ENCODE data around the gene PRSS38. TPM values are rescaled to one million over a fixed set of nuclear protein-coding genes. Genes with fewer than 3 reads are reported as not detected.
A peak's percentile ranks its signal among the peaks of the same experiment; 100 is the strongest.
"Not testable (repeated sequence)": the region's sequence is repeated elsewhere in the genome, so short reads cannot be mapped to it uniquely, and the experiment has no call there.

Gene PRSS38
- total and polyA plus RNA-seq, 11 donors: not detected

- TF ChIP-seq POLR2A (IDR thresholded peaks at IDR 0.05) (no peak), CTCF (IDR thresholded peaks at IDR 0.05) (no peak)
- H3K9me3 ChIP-seq: peaks cover 0 to 20% (median 5%) of the 10 kb centered on the region in 12 donors
- H3K4me3 ChIP-seq: no peak overlapping the region
- intact Hi-C loops (cut with DNase I): no loop called here
- H3K36me3 ChIP-seq: no peaks in the 10 kb centered on the region
- no peak for DNase-seq
- 61 to 76% (median 68%) methylated on average over 5 of the region's 5 CpGs for WGBS, 4 donors
- H3K27ac ChIP-seq: no peak overlapping the region
- H3K27me3 ChIP-seq: peaks cover 0 to 10% (median 0%) of the 10 kb centered on the region in 9 donors
- peaks cover 0 to 8% (median 0%) of the 10 kb centered on the region in 12 donors for H3K4me1 ChIP-seq
- ATAC-seq: peak in 1 of 4 donors; percentile 39
Measured at GRCh38 chr1:227869851-227870305, 54.4 kb downstream of the PRSS38 start.

GRCh38 chr1:227870366-227870765 lies 54.9 kb downstream of the PRSS38 start:
- Histone ChIP-seq H3K27me3 (peaks cover 0 to 10% (median 0%) of the 10 kb centered on the region in 9 donors), H3K9me3 (peaks cover 0 to 15% (median 2%) of the 10 kb centered on the region in 12 donors), H3K4me1 (peaks cover 0 to 8% (median 0%) of the 10 kb centered on the region in 12 donors), H3K4me3 (no peak overlapping the region), H3K27ac (no peak overlapping the region), H3K36me3 (no peaks in the 10 kb centered on the region)
- intact Hi-C loops (cut with DNase I): no loop called here
- TF ChIP-seq CTCF (IDR thresholded peaks at IDR 0.05) (no peak), POLR2A (IDR thresholded peaks at IDR 0.05) (no peak)
- ATAC-seq (no peak), DNase-seq (no peak)
- 69 to 76% (median 71%) methylated on average over 3 of the region's 3 CpGs for WGBS, 4 donors

- H3K4me1 ChIP-seq; H3K27ac ChIP-seq; H3K27me3 ChIP-seq; DNase-seq; ATAC-seq; H3K4me3 ChIP-seq; intact Hi-C loops (cut with DNase I); H3K36me3 ChIP-seq: not testable (repeated sequence)
- WGBS, 4 donors: 74 to 88% (median 82%) methylated on average over 3 to 5 of the region's 5 CpGs
- peaks cover 0 to 13% (median 1%) of the 10 kb centered on the region in 12 donors for H3K9me3 ChIP-seq
Measured at GRCh38 chr1:227871892-227872291, 56.4 kb downstream of the PRSS38 start.

- 91 to 94% (median 92%) methylated on average over 3 of the region's 3 CpGs for WGBS, 4 donors
- H3K9me3 ChIP-seq; ATAC-seq; H3K36me3 ChIP-seq; DNase-seq; intact Hi-C loops (cut with DNase I); H3K4me3 ChIP-seq; H3K27me3 ChIP-seq; H3K27ac ChIP-seq; H3K4me1 ChIP-seq: not testable (repeated sequence)
Measured at GRCh38 chr1:227877810-227878209, 62.3 kb downstream of the PRSS38 start.

GRCh38 chr1:227880342-227880924 lies 65.0 kb downstream of the PRSS38 start:
- Histone ChIP-seq H3K36me3 (no peaks in the 10 kb centered on the region), H3K4me3 (no peak overlapping the region), H3K27ac (no peak overlapping the region), H3K27me3 (no peaks in the 10 kb centered on the region), H3K4me1 (peaks cover 0 to 5% (median 3%) of the 10 kb centered on the region in 12 donors), H3K9me3 (no peaks in the 10 kb centered on the region)
- intact Hi-C loops (cut with DNase I): no loop called here
- no peak for ATAC-seq
- 53 to 67% (median 60%) methylated on average over 4 of the region's 4 CpGs for WGBS, 4 donors
- no peak for DNase-seq
- no peak for TF ChIP-seq CTCF (IDR thresholded peaks at IDR 0.05)
- TF ChIP-seq POLR2A (IDR thresholded peaks at IDR 0.05): no peak
